Measurements from ENCODE around the gene EPHA10.

EPHA10 gene

GRCh38 chr1:37677143-37677439, 87.8 kb downstream of the EPHA10 start:
- Histone ChIP-seq H4K20me1 (ENCODE audit: insufficient read depth) (no peaks in the 10 kb centered on the region), H3K4me2 (peak overlapping the region; percentile 84; the same call in 1 of the 2 replicates), H2AFZ (ENCODE audit: low read depth) (no peak overlapping the region), H3K27ac (no peak overlapping the region), H3K36me3 (ENCODE audit: insufficient read depth) (no peaks in the 10 kb centered on the region), H3K4me1 (ENCODE audit: low read depth, poor library complexity, severe bottlenecking) (peaks cover 46% of the 10 kb centered on the region), H3K4me3 (IDR thresholded peaks at IDR 0.05; ENCODE audit: insufficient read depth, low read depth, low read length) (no peak overlapping the region), H3K79me2 (ENCODE audit: insufficient read depth, low read depth) (no peaks in the 10 kb centered on the region), H3K27me3 (ENCODE audit: insufficient read depth, low read depth) (no peaks in the 10 kb centered on the region), H3K9ac (no peak overlapping the region)
- TF ChIP-seq, protein P1, sequence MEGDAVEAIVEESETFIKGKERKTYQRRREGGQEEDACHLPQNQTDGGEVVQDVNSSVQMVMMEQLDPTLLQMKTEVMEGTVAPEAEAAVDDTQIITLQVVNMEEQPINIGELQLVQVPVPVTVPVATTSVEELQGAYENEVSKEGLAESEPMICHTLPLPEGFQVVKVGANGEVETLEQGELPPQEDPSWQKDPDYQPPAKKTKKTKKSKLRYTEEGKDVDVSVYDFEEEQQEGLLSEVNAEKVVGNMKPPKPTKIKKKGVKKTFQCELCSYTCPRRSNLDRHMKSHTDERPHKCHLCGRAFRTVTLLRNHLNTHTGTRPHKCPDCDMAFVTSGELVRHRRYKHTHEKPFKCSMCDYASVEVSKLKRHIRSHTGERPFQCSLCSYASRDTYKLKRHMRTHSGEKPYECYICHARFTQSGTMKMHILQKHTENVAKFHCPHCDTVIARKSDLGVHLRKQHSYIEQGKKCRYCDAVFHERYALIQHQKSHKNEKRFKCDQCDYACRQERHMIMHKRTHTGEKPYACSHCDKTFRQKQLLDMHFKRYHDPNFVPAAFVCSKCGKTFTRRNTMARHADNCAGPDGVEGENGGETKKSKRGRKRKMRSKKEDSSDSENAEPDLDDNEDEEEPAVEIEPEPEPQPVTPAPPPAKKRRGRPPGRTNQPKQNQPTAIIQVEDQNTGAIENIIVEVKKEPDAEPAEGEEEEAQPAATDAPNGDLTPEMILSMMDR (conservative IDR thresholded peaks at IDR 0.05; ENCODE audit: low read depth, low read length): no peak

GRCh38 chr1:37676281-37677142, 88.4 kb downstream of the EPHA10 start:
- H3K27ac ChIP-seq: peak overlapping the region; percentile 47; the same call in 1 of the 2 replicates
- H3K9ac ChIP-seq: peak overlapping the region; percentile 20; the same call in 1 of the 2 replicates
- H3K79me2 ChIP-seq (ENCODE audit: insufficient read depth, low read depth): no peaks in the 10 kb centered on the region
- peaks cover 40% of the 10 kb centered on the region for H3K4me1 ChIP-seq (ENCODE audit: low read depth, poor library complexity, severe bottlenecking)
- no peak overlapping the region for H3K4me3 ChIP-seq (IDR thresholded peaks at IDR 0.05; ENCODE audit: insufficient read depth, low read depth, low read length)
- no peaks in the 10 kb centered on the region for H4K20me1 ChIP-seq (ENCODE audit: insufficient read depth)
- no peaks in the 10 kb centered on the region for H3K27me3 ChIP-seq (ENCODE audit: insufficient read depth, low read depth)
- TF ChIP-seq, protein P1 (conservative IDR thresholded peaks at IDR 0.05; ENCODE audit: low read depth, low read length): no peak
- peak overlapping the region; percentile 84 for H3K4me2 ChIP-seq
- no peaks in the 10 kb centered on the region for H3K36me3 ChIP-seq (ENCODE audit: insufficient read depth)
- H2AFZ ChIP-seq (ENCODE audit: low read depth): peak overlapping the region; percentile 50; the same call in 1 of the 2 replicates

DNA sequence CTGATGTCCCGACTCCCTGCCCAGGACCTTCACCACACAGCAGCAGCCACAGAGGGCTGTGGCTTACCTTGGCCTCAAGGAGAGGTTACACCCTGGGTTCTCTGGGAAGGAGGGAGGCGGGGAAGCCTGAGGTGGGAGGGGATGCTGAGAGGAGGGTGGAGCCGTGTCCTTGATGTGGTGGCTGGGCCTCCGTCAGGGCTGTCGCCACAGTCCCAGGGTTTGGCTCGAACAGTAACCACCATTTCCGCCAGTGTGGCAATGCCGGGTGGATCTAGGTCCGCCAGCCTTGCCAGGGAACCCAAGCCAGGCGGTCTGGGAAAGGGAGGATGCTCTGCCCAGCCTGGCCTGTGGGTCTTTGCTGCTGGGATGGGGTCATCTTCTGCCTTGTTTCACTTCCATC, 91.0 kb downstream of the EPHA10 start:
- Histone ChIP-seq H4K20me1 (ENCODE audit: insufficient read depth) (no peaks in the 10 kb centered on the region), H3K4me3 (IDR thresholded peaks at IDR 0.05; ENCODE audit: insufficient read depth, low read depth, low read length) (no peak overlapping the region), H3K4me1 (ENCODE audit: low read depth, poor library complexity, severe bottlenecking) (peaks cover 40% of the 10 kb centered on the region), H3K27ac (no peak overlapping the region), H3K36me3 (ENCODE audit: insufficient read depth) (no peaks in the 10 kb centered on the region), H3K27me3 (ENCODE audit: insufficient read depth, low read depth) (peaks cover 4% of the 10 kb centered on the region; the same call in 1 of the 2 replicates), H3K79me2 (ENCODE audit: insufficient read depth, low read depth) (no peaks in the 10 kb centered on the region), H2AFZ (ENCODE audit: low read depth) (no peak overlapping the region), H3K9ac (no peak overlapping the region), H3K4me2 (no peak overlapping the region)
- TF ChIP-seq, protein P1 (conservative IDR thresholded peaks at IDR 0.05; ENCODE audit: low read depth, low read length): no peak

DNA sequence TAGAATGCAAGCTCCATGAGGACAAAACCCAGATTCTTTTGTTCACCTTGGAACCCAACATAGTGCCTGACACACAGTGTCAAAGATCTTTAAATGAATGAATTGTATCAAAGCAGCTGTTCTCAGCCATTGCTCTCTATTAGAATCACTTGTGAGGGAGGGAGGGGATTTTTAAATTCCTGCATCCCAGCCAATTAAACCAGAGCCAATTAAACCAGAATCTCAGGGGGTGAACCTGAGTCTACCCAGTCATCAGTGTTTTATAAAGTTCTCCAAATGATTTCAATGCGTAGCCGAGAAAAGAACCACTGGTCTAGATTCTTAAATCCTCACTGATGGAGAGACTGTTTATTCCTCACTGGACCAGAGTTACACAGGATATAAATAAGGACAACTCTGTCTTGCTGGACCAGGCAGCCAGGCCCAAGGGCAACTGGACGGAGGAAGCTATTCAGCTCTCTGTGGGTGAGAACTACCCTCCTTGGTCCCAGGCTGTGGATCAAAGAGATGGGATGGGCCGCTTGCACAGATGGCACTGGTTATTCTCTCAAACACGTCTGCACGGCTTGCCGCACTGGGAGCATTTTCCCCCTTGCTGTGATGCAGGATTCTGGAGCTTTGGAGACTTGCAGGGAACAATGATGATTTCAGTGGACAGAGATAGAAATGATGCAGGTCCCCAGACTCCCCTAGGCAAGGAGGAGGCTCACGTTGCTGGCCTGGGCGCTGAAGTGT, 92.6 kb downstream of the EPHA10 start:
- no peaks in the 10 kb centered on the region for H3K79me2 ChIP-seq (ENCODE audit: insufficient read depth, low read depth)
- H2AFZ ChIP-seq (ENCODE audit: low read depth): no peak overlapping the region
- H3K36me3 ChIP-seq (ENCODE audit: insufficient read depth): no peaks in the 10 kb centered on the region
- H3K27ac ChIP-seq: no peak overlapping the region
- no peaks in the 10 kb centered on the region for H4K20me1 ChIP-seq (ENCODE audit: insufficient read depth)
- H3K27me3 ChIP-seq (ENCODE audit: insufficient read depth, low read depth): peaks cover 9% of the 10 kb centered on the region; the same call in 1 of the 2 replicates
- H3K4me3 ChIP-seq (IDR thresholded peaks at IDR 0.05; ENCODE audit: insufficient read depth, low read depth, low read length): no peak overlapping the region
- no peak overlapping the region for H3K4me2 ChIP-seq
- H3K9ac ChIP-seq: no peak overlapping the region
- peaks cover 25% of the 10 kb centered on the region for H3K4me1 ChIP-seq (ENCODE audit: low read depth, poor library complexity, severe bottlenecking)
- TF ChIP-seq, protein P1 (conservative IDR thresholded peaks at IDR 0.05; ENCODE audit: low read depth, low read length): no peak
